HepG2 (cell line): ENCODE results near the gene TBL3. TPM values are rescaled to one million over a fixed set of nuclear protein-coding genes. Genes with fewer than 3 reads are reported as not detected.

Experiments
- ATAC-seq: fragments of 200-7000 bp; cut with Tn5 transposase; 3 replicates; pipeline ENCODE4 v1.9.1; 2020; ENCODE audit warnings: mild to moderate bottlenecking, moderate library complexity
- BruUV-seq: library from RNA; stranded (reverse); fragments of 400-500 nt; replicated peaks from 2 replicates; lab custom pipeline; 2021; lab: Mats Ljungman, UMichigan
- CTCF ChIA-PET: fragments of 300-600 bp; formaldehyde crosslinking; extraction: SDS; loops from one replicate; lab custom pipeline; 2021; ENCODE audit warnings: low total read pairs, inconsistent platforms, low intra/inter-chr PET ratio; lab: Yijun Ruan, JAX
- POLR2A ChIA-PET: fragments of 350-600 bp; sonication (Branson Sonifier 250); formaldehyde crosslinking; loops from one replicate; lab custom pipeline; 2020; ENCODE audit warnings: antibody characterized with exemption, inconsistent platforms; lab: Yijun Ruan, JAX
- DNase-seq: peaks from one replicate; pipeline ENCODE4 v3.0.0-alpha.2; 2015; ENCODE audit warnings: low spot score
- FAIRE-seq: peaks from 3 replicates; lab custom pipeline; 2011; peaks lifted over from hg19 to GRCh38; lab: Jason Lieb, UNC
- H2AFZ ChIP-seq: one replicate; pipeline ENCODE4 v1.6.1; 2011; ENCODE audit warnings: low read length, inconsistent platforms
- H3K27ac ChIP-seq: fragments of 300-600 bp; 3 replicates; pipeline ENCODE4 v1.8.0; 2011; ENCODE audit warnings: mixed run types, mild to moderate bottlenecking, mixed read lengths, low read length, inconsistent platforms; ENCODE audit not compliant: insufficient read depth; ENCODE audit errors: extremely low read length
- H3K27me3 ChIP-seq, 2 experiments: fragments of 200-600 bp in 1 of 2; 2 replicates in 1 of 2; 3 replicates in 1 of 2; pipeline versions ENCODE4 v1.6.0 to v1.8.0; 2011; ENCODE audit warnings: low read length in 2 of 2, mild to moderate bottlenecking in 2 of 2, moderate library complexity in 2 of 2, inconsistent platforms in 1 of 2; ENCODE audit not compliant: insufficient read depth in 2 of 2, control insufficient read depth in 1 of 2
- H3K36me3 ChIP-seq, 2 experiments: fragments of 200-600 bp in 1 of 2; replicated peaks in 1 of 2; 2 replicates in 1 of 2; 3 replicates in 1 of 2; pipeline versions ENCODE4 v1.5.1 to v1.8.0; 2011; ENCODE audit warnings: low read length in 2 of 2, inconsistent platforms in 1 of 2; ENCODE audit not compliant: insufficient read depth in 2 of 2, control insufficient read depth in 1 of 2
- H3K4me1 ChIP-seq: 2 replicates; pipeline ENCODE4 v1.5.1; 2012; ENCODE audit warnings: low read length, inconsistent platforms; ENCODE audit not compliant: insufficient read depth
- H3K4me2 ChIP-seq: 2 replicates; pipeline ENCODE4 v1.6.0; 2011; ENCODE audit warnings: low read depth, low read length, inconsistent platforms
- H3K4me3 ChIP-seq, 3 experiments: fragments of 200-600 bp in 1 of 3; sonication (generic), shearing (Covaris generic) in 1 of 3; replicated peaks in 1 of 3; 2 replicates each; pipeline ENCODE4 v1.5.1; 2011 to 2016; ENCODE audit warnings: low read length in 3 of 3, inconsistent platforms in 2 of 3, low read depth in 2 of 3, mild to moderate bottlenecking in 2 of 3, control low read depth in 1 of 3, mixed read lengths in 1 of 3; ENCODE audit not compliant: insufficient read depth in 1 of 3
- H3K79me2 ChIP-seq: one replicate; pipeline ENCODE4 v1.6.1; 2011; ENCODE audit warnings: low read length, inconsistent platforms; ENCODE audit not compliant: insufficient read depth
- H3K9ac ChIP-seq: 2 replicates; pipeline ENCODE4 v1.6.0; 2011; ENCODE audit warnings: mild to moderate bottlenecking, low read depth, low read length, inconsistent platforms; ENCODE audit not compliant: insufficient read depth
- H3K9me3 ChIP-seq: 2 replicates; pipeline ENCODE4 v1.5.1; 2012; ENCODE audit warnings: mild to moderate bottlenecking, low read length
- H4K20me1 ChIP-seq: 2 replicates; pipeline ENCODE4 v1.6.0; 2011; ENCODE audit warnings: inconsistent platforms, mild to moderate bottlenecking, low read length, moderate library complexity; ENCODE audit not compliant: insufficient read depth
- CENPT ChIP-seq: sonication (generic); formaldehyde crosslinking; IDR thresholded peaks from 2 replicates; pipeline ENCODE4 v1.8.0; 2022; ENCODE audit warnings: low read depth, mild to moderate bottlenecking, moderate library complexity, missing genetic modification reagents
- DNMT3B ChIP-seq: conservative IDR thresholded peaks from 2 replicates; pipeline ENCODE4 v1.6.1; 2016; ENCODE audit warnings: missing biosample characterization, control low read depth
- HDAC1 ChIP-seq: sonication (generic); formaldehyde crosslinking; IDR thresholded peaks from 2 replicates; pipeline ENCODE4 v1.5.1; 2020; ENCODE audit warnings: mild to moderate bottlenecking, missing genetic modification reagents
- KAT8 ChIP-seq: IDR thresholded peaks from 2 replicates; pipeline ENCODE4 v1.6.1; 2016; ENCODE audit warnings: missing genetic modification reagents, missing compliant biosample characterization
- KDM6A ChIP-seq: IDR thresholded peaks from 2 replicates; pipeline ENCODE4 v1.6.1; 2016; ENCODE audit warnings: low read depth
- MXI1 ChIP-seq: IDR thresholded peaks from 3 replicates; pipeline ENCODE4 v1.6.1; 2012; ENCODE audit warnings: low read depth, low read length, inconsistent platforms, borderline replicate concordance
- NFE2L1 ChIP-seq: sonication (generic); formaldehyde crosslinking; IDR thresholded peaks from 2 replicates; pipeline ENCODE4 v1.4.0; 2020; ENCODE audit warnings: missing genetic modification reagents, mild to moderate bottlenecking, borderline replicate concordance
- RAD21 ChIP-seq: fragments of 450-650 bp; formaldehyde crosslinking; IDR thresholded peaks from 2 replicates; pipeline ENCODE4 v1.5.0; 2020; ENCODE audit warnings: mild to moderate bottlenecking
- RNF2 ChIP-seq: fragments of 450-650 bp; conservative IDR thresholded peaks from 2 replicates; pipeline ENCODE4 v1.6.1; 2016; ENCODE audit warnings: low read depth
- SRY ChIP-seq: sonication (generic); formaldehyde crosslinking; IDR thresholded peaks from 2 replicates; pipeline ENCODE4 v1.8.0; 2022; ENCODE audit warnings: mild to moderate bottlenecking, missing genetic modification reagents
- STAG1 ChIP-seq: sonication (generic); formaldehyde crosslinking; IDR thresholded peaks from 2 replicates; pipeline ENCODE4 v1.4.0; 2020; ENCODE audit warnings: missing genetic modification reagents
- TBX2 ChIP-seq: sonication (generic); formaldehyde crosslinking; IDR thresholded peaks from 2 replicates; pipeline ENCODE4 v1.5.0; 2020; ENCODE audit warnings: missing genetic modification reagents, mild to moderate bottlenecking, borderline replicate concordance
- TCF7L2 ChIP-seq: IDR thresholded peaks from 2 replicates; pipeline ENCODE4 v1.6.1; 2011; ENCODE audit warnings: mild to moderate bottlenecking, low read depth, low read length, moderate library complexity
- ZKSCAN8 ChIP-seq: IDR thresholded peaks from 2 replicates; pipeline ENCODE4 v1.6.1; 2016; ENCODE audit warnings: borderline replicate concordance, missing genetic modification reagents, missing compliant biosample characterization
- ZNF138 ChIP-seq: sonication (generic); formaldehyde crosslinking; IDR thresholded peaks from 2 replicates; pipeline ENCODE4 v1.5.0; 2020; ENCODE audit warnings: mild to moderate bottlenecking, low read depth, missing genetic modification reagents
- ZNF143 ChIP-seq: sonication (generic); formaldehyde crosslinking; IDR thresholded peaks from 2 replicates; pipeline ENCODE4 v1.4.0; 2020; ENCODE audit warnings: missing genetic modification reagents
- ZNF251 ChIP-seq: sonication (generic); formaldehyde crosslinking; IDR thresholded peaks from 2 replicates; pipeline ENCODE4 v1.9.0; 2021; ENCODE audit warnings: mild to moderate bottlenecking, missing genetic modification reagents
- whole genome bisulfite sequencing: methylation state at CpG from one replicate; pipeline ENCODE4 v1.1.6; 2017; ENCODE audit warnings: low lambda C conversion rate; 5-methylcytosine and 5-hydroxymethylcytosine counted together
- in situ Hi-C: cut with HindIII; loops from 2 replicates; pipeline ENCODE4 v1.10.0; 2017; ENCODE audit warnings: low pct_unique_long_range_greater_than_20kb; ENCODE audit not compliant: extremely low pct_ligation_motif_present
- intact Hi-C: fragments of 100-400 bp; cut with micrococcal nuclease; formaldehyde crosslinking; loops from one replicate; pipeline ENCODE4 v1.10.0; 2022; ENCODE audit not compliant: unreplicated experiment
- polyA plus RNA-seq, 8 experiments: library from polyadenylated mRNA; depleted of rRNA in 3 of 8; stranded (reverse) in 7 of 8; unstranded in 1 of 8; fragments of >200 nt; fragmentation: Illumina TruSeq in 4 of 8; extraction: Trizol in 4 of 8; gene quantifications; 2 replicates each; pipeline versions ENCODE4 v1.2.1 to v1.2.3, GENCODE V29; 2011 to 2016; ENCODE audit warnings: low read depth in 4 of 8, missing spikeins in 1 of 8, mixed read lengths in 1 of 8; ENCODE audit not compliant: insufficient read depth in 1 of 8
- total RNA-seq, 5 experiments: library from RNA; depleted of rRNA; stranded (reverse); fragments of >200 nt; fragmentation: Illumina TruSeq; extraction: Trizol; gene quantifications; 2 replicates each; pipeline ENCODE4 v1.2.3, GENCODE V29; 2016; ENCODE audit warnings: low read depth in 1 of 5
- TF ChIP-seq, protein P1 (sequence below): sonication (generic); formaldehyde crosslinking; IDR thresholded peaks from 2 replicates; pipeline ENCODE4 v1.5.0; 2020; ENCODE audit warnings: mild to moderate bottlenecking, missing genetic modification reagents
- TF ChIP-seq, protein P2 (sequence below): IDR thresholded peaks from 2 replicates; pipeline ENCODE4 v1.6.1; 2016; ENCODE audit warnings: low read depth, borderline replicate concordance
- TF ChIP-seq, protein P3 (sequence below): sonication (generic); formaldehyde crosslinking; IDR thresholded peaks from 2 replicates; pipeline ENCODE4 v1.5.1; 2020; ENCODE audit warnings: missing genetic modification reagents, mild to moderate bottlenecking, borderline replicate concordance

The TBL3 gene
- total and polyA plus RNA-seq, 2 of the 13 experiments (the other 11 are each of a cell fraction or from before 2014, with no cell fraction given) = 16.8 to 38.0 TPM

DNA sequence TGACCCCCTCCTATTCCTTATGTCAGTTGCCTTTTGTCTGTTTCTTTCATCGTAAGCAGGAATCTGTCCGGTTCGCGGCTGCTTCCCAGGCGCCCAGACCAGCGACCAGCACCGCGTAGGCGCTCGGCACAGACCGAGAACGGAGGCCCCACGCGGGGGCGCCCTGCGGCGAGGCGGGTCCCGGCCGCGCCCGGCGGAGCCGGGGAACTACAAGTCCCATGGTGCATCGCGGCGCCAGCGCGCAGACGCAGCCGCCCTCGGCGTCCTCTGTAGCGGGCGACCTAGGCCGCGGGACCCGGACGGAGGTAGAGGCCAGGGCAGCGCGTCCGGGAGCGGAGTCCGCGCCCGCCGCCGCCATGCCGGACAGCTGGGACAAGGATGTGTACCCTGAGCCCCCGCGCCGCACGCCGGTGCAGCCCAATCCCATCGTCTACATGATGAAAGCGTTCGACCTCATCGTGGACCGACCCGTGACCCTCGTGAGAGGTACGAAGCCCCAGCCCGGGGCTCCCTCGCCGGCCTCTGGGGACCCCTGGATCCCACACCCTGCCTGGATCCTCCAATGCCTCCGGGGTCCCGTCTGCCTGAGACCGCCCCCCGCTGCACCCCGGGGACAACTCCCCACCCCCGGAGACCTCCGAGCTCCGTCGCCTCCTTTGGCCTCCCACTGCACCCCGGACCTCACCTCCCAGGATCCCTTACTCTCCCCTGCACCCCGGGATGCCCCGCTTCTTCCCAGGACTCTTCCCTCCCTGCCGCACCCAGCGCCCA, 12.4 kb upstream of the TBL3 start, which contains the start of gene NDUFB10:
TSS of gene NDUFB10 (plus strand) at position 270 of the 771 bp plus-strand sequence. CDS start at position 357, 87 bp downstream.
- Histone ChIP-seq H3K27ac (peak within 1 kb of the TSS; percentile 80), H2AFZ (peak within 1 kb of the TSS; percentile 65), H3K27me3 (peaks cover 0 to 5% of the 10 kb centered on the region in 2 experiments; a peak in 3 of 5 replicates), H3K79me2 (peaks cover 30% of the 10 kb centered on the region), H3K36me3 (peaks cover 3 to 19% of the 10 kb centered on the region in 2 experiments; a peak in 3 of 5 replicates), H3K4me1 (peaks cover 51% of the 10 kb centered on the region), H3K4me2 (peak within 1 kb of the TSS; percentile 98), H4K20me1 (peaks cover 34% of the 10 kb centered on the region), H3K4me3 (peak within 1 kb of the TSS; percentile 81 to 98 (median 94)), H3K9ac (peak within 1 kb of the TSS; percentile 94), H3K9me3 (no peaks in the 10 kb centered on the region)
- peak; percentile 74 for ATAC-seq
- in situ Hi-C loops (no loop called here), intact Hi-C loops (loop anchor here (2.0 kb wide), 1 partner anchor 19 kb away; no protein-coding TSS in a partner anchor)
- DNase-seq = peak; percentile 80
- CTCF ChIA-PET = no interaction called here
- POLR2A ChIA-PET = interaction anchor here (3.0 to 7.4 kb wide), 2 partner anchors 12 to 18 kb away, joined by 26 to 139 read pairs; partner anchors contain the start of genes MSRB1 and TBL3
- under 1% methylated on average over 43 of the region's 79 CpGs for WGBS
- BruUV-seq = no TSS peak
- no peak for FAIRE-seq
- peak; percentile 97 for TF ChIP-seq ZNF143
- TF ChIP-seq, protein P1, sequence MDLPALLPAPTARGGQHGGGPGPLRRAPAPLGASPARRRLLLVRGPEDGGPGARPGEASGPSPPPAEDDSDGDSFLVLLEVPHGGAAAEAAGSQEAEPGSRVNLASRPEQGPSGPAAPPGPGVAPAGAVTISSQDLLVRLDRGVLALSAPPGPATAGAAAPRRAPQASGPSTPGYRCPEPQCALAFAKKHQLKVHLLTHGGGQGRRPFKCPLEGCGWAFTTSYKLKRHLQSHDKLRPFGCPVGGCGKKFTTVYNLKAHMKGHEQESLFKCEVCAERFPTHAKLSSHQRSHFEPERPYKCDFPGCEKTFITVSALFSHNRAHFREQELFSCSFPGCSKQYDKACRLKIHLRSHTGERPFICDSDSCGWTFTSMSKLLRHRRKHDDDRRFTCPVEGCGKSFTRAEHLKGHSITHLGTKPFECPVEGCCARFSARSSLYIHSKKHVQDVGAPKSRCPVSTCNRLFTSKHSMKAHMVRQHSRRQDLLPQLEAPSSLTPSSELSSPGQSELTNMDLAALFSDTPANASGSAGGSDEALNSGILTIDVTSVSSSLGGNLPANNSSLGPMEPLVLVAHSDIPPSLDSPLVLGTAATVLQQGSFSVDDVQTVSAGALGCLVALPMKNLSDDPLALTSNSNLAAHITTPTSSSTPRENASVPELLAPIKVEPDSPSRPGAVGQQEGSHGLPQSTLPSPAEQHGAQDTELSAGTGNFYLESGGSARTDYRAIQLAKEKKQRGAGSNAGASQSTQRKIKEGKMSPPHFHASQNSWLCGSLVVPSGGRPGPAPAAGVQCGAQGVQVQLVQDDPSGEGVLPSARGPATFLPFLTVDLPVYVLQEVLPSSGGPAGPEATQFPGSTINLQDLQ (CRISPR knock-in tag) = peak; percentile 55; the same call in 1 of the 2 replicates
- peak; percentile 58; the same call in 1 of the 2 replicates for TF ChIP-seq SRY (CRISPR knock-in tag)
- TF ChIP-seq, protein P2, sequence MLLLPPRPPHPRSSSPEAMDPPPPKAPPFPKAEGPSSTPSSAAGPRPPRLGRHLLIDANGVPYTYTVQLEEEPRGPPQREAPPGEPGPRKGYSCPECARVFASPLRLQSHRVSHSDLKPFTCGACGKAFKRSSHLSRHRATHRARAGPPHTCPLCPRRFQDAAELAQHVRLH (CRISPR knock-in tag) = peak; percentile 49; the same call in 1 of the 2 replicates
- TF ChIP-seq RNF2 = 0 out of 2 replicates have a peak, but pooled peaks have one; percentile 50
- TF ChIP-seq DNMT3B = no peak
- TF ChIP-seq STAG1 (CRISPR knock-in tag) = peak; percentile 57
- TF ChIP-seq ZKSCAN8 (CRISPR knock-in tag) = peak; percentile 31; the same call in 1 of the 2 replicates
- peak; percentile 83 for TF ChIP-seq HDAC1
- TF ChIP-seq, protein P3, sequence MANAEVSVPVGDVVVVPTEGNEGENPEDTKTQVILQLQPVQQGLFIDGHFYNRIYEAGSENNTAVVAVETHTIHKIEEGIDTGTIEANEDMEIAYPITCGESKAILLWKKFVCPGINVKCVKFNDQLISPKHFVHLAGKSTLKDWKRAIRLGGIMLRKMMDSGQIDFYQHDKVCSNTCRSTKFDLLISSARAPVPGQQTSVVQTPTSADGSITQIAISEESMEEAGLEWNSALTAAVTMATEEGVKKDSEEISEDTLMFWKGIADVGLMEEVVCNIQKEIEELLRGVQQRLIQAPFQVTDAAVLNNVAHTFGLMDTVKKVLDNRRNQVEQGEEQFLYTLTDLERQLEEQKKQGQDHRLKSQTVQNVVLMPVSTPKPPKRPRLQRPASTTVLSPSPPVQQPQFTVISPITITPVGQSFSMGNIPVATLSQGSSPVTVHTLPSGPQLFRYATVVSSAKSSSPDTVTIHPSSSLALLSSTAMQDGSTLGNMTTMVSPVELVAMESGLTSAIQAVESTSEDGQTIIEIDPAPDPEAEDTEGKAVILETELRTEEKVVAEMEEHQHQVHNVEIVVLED = peak; percentile 94
- peak; percentile 69 for TF ChIP-seq KAT8 (CRISPR knock-in tag)
- TF ChIP-seq CENPT (CRISPR knock-in tag) = no peak; the same call in 1 of the 2 replicates
- TF ChIP-seq TCF7L2 = no peak
- TF ChIP-seq MXI1 = peak; percentile 87; the same call in 1 of the 3 replicates
- no peak for TF ChIP-seq ZNF251 (CRISPR knock-in tag)
- TF ChIP-seq NFE2L1 (CRISPR knock-in tag) = no peak
- peak; percentile 92; the same call in 1 of the 2 replicates for TF ChIP-seq ZNF138 (CRISPR knock-in tag)
- peak; percentile 78 for TF ChIP-seq TBX2
- no peak for TF ChIP-seq KDM6A (CRISPR knock-in tag)
- peak; percentile 80 for TF ChIP-seq RAD21 (CRISPR knock-in tag)
